GM13976 (cell line): Measurements from ENCODE around the gene PRUNE1.

Experiments
- DNase-seq: peaks from one replicate; pipeline ENCODE4 v3.0.0; 2012; ENCODE audit warnings: low spot score
- CTCF ChIP-seq: IDR thresholded peaks from 2 replicates; pipeline ENCODE4 v1.5.1; 2012; ENCODE audit warnings: borderline replicate concordance, mild to moderate bottlenecking; ENCODE audit not compliant: insufficient read depth; ENCODE audit errors: extremely low read depth, missing control alignments, control extremely low read depth
- in situ Hi-C: fragments of 300-500 bp; cut with MboI; formaldehyde crosslinking; loops from one replicate; pipeline ENCODE4 v1.12.0; 2022; ENCODE audit warnings: low sequenced_read_pairs, mixed read lengths, inconsistent platforms; ENCODE audit not compliant: unreplicated experiment

PRUNE1 gene

DNA sequence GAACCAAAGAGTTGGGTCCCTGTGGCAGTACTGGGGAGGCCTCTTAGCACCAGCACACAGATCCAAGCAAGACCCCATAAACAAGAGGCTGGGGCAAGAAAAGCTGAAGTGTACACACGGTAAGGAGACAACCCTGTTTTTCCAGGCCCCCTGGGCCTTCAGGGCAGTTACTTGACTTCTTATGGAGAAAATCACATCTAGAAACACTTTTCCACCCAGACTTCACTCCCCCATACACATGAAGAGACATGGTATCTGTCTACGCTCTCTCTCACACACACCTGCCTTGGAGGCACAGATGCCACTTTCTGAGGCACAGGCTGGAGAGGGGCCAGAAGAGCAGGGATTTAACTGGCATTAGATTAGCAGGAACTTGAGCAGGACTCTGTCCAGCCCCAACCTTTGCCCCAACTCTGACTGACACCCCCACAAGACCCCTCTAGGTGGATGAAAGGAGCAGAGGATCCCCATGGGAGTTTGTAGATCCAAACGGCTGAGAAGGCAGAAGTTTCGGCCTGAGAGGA is 35.8 kb upstream of the PRUNE1 start:
- in situ Hi-C loops = no loop called here

GRCh38 chr1:150973258-150973835 is 34.9 kb upstream of the PRUNE1 start:
- no peak for DNase-seq

More for the DNA sequence above, 35.8 kb upstream of the PRUNE1 start:
- no peak for DNase-seq
- TF ChIP-seq CTCF = no peak

GRCh38 chr1:150973836-150974579 is 34.2 kb upstream of the PRUNE1 start:
- no peak for TF ChIP-seq CTCF
- in situ Hi-C loops = no loop called here
- DNase-seq = peak; percentile 73

More at GRCh38 chr1:150973258-150973835, 34.9 kb upstream of the PRUNE1 start:
- in situ Hi-C loops = no loop called here
- no peak for TF ChIP-seq CTCF

DNA sequence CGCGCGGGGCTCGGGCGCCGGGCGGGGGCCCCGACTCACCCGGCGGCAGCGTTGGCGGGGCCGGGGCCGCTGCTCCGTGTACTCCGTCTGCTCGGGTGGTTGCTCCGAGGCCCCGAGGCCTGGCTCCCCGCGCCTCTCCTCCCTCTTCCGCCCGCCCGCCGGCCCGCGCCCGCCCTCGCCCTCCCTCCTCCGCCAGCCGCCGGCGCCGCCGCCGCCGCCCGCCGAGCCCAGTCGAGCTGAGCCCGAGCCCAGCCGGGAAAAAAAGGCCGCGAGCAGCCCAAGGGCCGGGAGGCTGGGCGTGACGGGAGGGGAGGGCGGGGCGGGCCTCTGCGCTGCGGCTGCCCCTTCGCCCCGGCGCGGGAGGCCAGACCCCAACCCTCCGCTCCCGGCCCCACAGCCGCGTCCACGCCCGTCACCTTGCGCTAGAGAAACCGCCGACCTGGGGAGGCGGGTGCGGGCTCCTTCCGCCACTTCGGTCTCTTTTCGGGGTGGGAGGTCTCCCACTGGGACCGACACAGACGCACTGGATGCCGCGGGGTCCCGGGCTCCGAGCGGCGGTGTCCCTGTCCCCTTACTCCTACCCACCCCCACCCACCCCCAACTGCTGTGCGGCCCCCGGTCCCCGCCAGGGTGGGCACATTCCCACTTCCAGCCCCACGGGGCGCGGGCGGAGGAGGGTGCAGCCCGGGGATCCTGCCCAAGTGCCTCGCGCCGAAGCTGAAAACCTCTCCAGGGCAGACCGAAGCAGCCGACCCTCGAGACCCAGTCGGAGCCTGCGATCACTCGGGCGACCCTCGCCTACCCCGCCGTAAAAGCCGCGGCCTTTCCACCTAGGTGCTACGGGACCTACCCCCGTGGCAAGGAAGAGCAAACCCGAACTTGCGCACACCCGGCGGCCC is 33.4 kb upstream of the PRUNE1 start, which contains the start of gene CERS2:
CERS2 (minus strand) TSS at position 256 of the 899 bp plus-strand sequence. CDS start 5,745 bp downstream, outside the sequence.
- TF ChIP-seq CTCF = no peak
- in situ Hi-C loops = no loop called here
- DNase-seq = peak; percentile 89

DNA sequence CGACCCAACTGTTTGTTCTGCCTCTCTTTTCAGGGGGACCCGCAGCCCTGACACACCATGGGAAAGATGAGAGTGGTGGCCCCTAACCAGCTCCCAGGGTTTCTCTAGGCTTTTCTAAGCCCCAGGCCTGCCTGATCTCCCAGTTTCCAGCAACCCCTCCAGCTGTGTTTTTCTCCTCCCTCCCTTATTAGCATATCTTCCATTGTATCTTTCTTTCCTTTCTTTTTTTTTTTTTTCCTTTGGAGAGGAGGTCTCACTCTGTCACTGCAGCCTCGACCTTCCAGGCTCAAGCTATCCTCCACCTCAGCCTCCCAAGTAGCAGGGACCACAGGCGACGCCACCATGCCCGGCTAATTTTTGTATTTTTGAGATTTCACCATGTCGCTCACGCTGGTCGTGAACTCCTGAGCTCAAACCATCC is 31.8 kb upstream of the PRUNE1 start:
- TF ChIP-seq CTCF = no peak
- DNase-seq = no peak
- in situ Hi-C loops = no loop called here
